GM23338 (cell line): ENCODE results near the gene PSMD5.

Source experiments
- CREB1 ChIP-seq: fragments of 250-450 bp; sonication (Bioruptor Pico); IDR thresholded peaks from 2 replicates; pipeline ENCODE4 v1.5.0; 2020; ENCODE audit warnings: low read depth, mild to moderate bottlenecking, moderate library complexity
- CTCF ChIP-seq, 2 experiments: fragments of 200-600 bp in 1 of 2; sonication (generic) in 1 of 2; conservative IDR thresholded peaks; 2 replicates each; pipeline versions ENCODE4 v1.5.1 to v1.6.1; 2016 to 2017; ENCODE audit warnings: antibody characterized with exemption in 2 of 2, low read depth in 2 of 2, mild to moderate bottlenecking in 2 of 2, moderate library complexity in 1 of 2
- ETS1 ChIP-seq: IDR thresholded peaks from 2 replicates; pipeline ENCODE4 v1.6.1; 2016; ENCODE audit warnings: antibody characterized with exemption
- EZH2 ChIP-seq: fragments of 200-600 bp; sonication (generic); IDR thresholded peaks from one replicate; pipeline ENCODE4 v1.8.0; 2017; ENCODE audit warnings: antibody characterized with exemption, mild to moderate bottlenecking, low read depth; ENCODE audit not compliant: unreplicated experiment
- EZH2phosphoT487 ChIP-seq: fragments of 200-600 bp; sonication (generic); IDR thresholded peaks from one replicate; pipeline ENCODE4 v1.8.1; 2018; ENCODE audit warnings: antibody characterized with exemption; ENCODE audit not compliant: unreplicated experiment
- JUNB ChIP-seq: IDR thresholded peaks from one replicate; pipeline ENCODE4 v1.6.1; 2016; ENCODE audit warnings: antibody characterized with exemption; ENCODE audit not compliant: unreplicated experiment
- POLR2AphosphoS5 ChIP-seq: IDR thresholded peaks from 2 replicates; pipeline ENCODE4 v1.6.1; 2016; ENCODE audit warnings: antibody characterized with exemption, low read depth
- REST ChIP-seq: IDR thresholded peaks from one replicate; pipeline ENCODE4 v1.6.1; 2018; ENCODE audit warnings: antibody characterized with exemption; ENCODE audit not compliant: unreplicated experiment
- STAT1 ChIP-seq: IDR thresholded peaks from one replicate; pipeline ENCODE4 v1.6.1; 2016; ENCODE audit warnings: antibody characterized with exemption; ENCODE audit not compliant: unreplicated experiment
- ZNF114 ChIP-seq: fragments of 250-450 bp; sonication (Bioruptor Pico); IDR thresholded peaks from 2 replicates; pipeline ENCODE4 v1.5.0; 2020; ENCODE audit warnings: mild to moderate bottlenecking, moderate library complexity

- no peak for TF ChIP-seq POLR2AphosphoS5
- TF ChIP-seq CTCF (conservative IDR thresholded peaks at IDR 0.05; ENCODE audit: low read depth in 2 of 2), result no peak
- no peak for TF ChIP-seq EZH2
- TF ChIP-seq ETS1, result no peak
- TF ChIP-seq JUNB, result no peak
- no peak for TF ChIP-seq REST
- no peak for TF ChIP-seq EZH2phosphoT487
- TF ChIP-seq CREB1 (CRISPR knock-in tag), result no peak
- no peak for TF ChIP-seq STAT1
- no peak for TF ChIP-seq ZNF114 (CRISPR knock-in tag)
Measured at GRCh38 chr9:120791161-120791560, 51.6 kb downstream of the PSMD5 start.
